ENCODE data around the gene IPCEF1. TPM values are rescaled to one million over a fixed set of nuclear protein-coding genes. Genes with fewer than 3 reads are reported as not detected.

Gene IPCEF1
- total RNA-seq, 1 donor = 0.36 TPM

DNA sequence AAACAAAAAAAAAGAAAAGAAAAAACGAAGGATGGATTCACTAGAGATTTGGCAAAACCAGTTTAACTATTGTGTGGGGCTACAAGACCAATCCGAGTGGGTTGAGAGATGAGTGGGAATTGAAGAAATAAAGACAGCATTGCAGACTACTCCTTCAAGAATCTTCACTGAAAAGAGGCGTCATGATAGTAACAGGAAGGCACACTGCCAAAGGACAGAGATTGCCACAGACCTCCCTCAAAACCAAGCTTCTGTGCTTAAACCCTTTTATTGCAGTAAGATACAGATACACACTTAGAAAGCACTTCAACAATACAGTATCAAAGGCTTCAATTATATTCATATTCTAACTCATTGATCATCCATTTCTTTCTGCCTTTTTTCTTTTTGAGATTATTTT is 103.9 kb downstream of the IPCEF1 start:
- H4K20me1 ChIP-seq (ENCODE audit: insufficient read depth, low read length) = no peaks in the 10 kb centered on the region
- H3K4me1 ChIP-seq (ENCODE audit: insufficient read depth, low read length) = no peaks in the 10 kb centered on the region
- H3K27me3 ChIP-seq (ENCODE audit: insufficient read depth, low read length) = peaks cover 3% of the 10 kb centered on the region
- H3K79me2 ChIP-seq (ENCODE audit: insufficient read depth, low read length) = no peaks in the 10 kb centered on the region
- H3K4me2 ChIP-seq (ENCODE audit: insufficient read depth, low read length) = no peak overlapping the region
- no peaks in the 10 kb centered on the region for H3K36me3 ChIP-seq (ENCODE audit: insufficient read depth, low read length)
- no peak overlapping the region for H3K27ac ChIP-seq (ENCODE audit: low read depth, low read length)
- H2AFZ ChIP-seq (ENCODE audit: low read length) = no peak overlapping the region
- no peak overlapping the region for H3K4me3 ChIP-seq (ENCODE audit: insufficient read depth, low read length)
- DNase-seq (ENCODE audit: insufficient read length, low spot score, missing footprints) = no peak
- TF ChIP-seq, protein P1, sequence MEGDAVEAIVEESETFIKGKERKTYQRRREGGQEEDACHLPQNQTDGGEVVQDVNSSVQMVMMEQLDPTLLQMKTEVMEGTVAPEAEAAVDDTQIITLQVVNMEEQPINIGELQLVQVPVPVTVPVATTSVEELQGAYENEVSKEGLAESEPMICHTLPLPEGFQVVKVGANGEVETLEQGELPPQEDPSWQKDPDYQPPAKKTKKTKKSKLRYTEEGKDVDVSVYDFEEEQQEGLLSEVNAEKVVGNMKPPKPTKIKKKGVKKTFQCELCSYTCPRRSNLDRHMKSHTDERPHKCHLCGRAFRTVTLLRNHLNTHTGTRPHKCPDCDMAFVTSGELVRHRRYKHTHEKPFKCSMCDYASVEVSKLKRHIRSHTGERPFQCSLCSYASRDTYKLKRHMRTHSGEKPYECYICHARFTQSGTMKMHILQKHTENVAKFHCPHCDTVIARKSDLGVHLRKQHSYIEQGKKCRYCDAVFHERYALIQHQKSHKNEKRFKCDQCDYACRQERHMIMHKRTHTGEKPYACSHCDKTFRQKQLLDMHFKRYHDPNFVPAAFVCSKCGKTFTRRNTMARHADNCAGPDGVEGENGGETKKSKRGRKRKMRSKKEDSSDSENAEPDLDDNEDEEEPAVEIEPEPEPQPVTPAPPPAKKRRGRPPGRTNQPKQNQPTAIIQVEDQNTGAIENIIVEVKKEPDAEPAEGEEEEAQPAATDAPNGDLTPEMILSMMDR (IDR thresholded peaks at IDR 0.05; ENCODE audit: extremely low read depth, low read depth, low read length) = no peak
- H3K9me3 ChIP-seq (ENCODE audit: low read depth, low read length) = no peaks in the 10 kb centered on the region

DNA sequence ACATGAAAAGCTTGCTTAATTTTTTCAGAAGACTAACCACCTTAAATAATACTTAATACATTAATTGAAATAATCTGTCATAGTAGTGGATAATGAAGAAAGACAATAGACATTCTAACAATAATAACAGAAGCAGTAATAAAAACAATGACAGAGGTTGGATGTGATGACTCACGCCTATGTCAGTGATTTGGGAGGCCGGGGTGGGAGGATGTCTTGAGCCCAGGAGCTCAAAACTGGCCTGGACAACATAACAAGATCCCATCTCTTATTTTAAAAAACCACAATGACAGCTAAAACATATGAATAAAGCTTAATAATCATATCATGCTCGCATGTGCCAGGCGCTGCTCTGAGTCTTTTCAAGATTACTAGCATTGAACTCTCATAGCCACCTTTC is 105.5 kb downstream of the IPCEF1 start:
- Histone ChIP-seq H3K9me3 (ENCODE audit: low read depth, low read length) (no peaks in the 10 kb centered on the region), H3K4me1 (ENCODE audit: insufficient read depth, low read length) (no peaks in the 10 kb centered on the region), H3K4me3 (ENCODE audit: insufficient read depth, low read length) (no peak overlapping the region), H3K27me3 (ENCODE audit: insufficient read depth, low read length) (peaks cover 3% of the 10 kb centered on the region), H3K36me3 (ENCODE audit: insufficient read depth, low read length) (no peaks in the 10 kb centered on the region), H3K4me2 (ENCODE audit: insufficient read depth, low read length) (no peak overlapping the region), H3K27ac (ENCODE audit: low read depth, low read length) (no peak overlapping the region), H4K20me1 (ENCODE audit: insufficient read depth, low read length) (no peaks in the 10 kb centered on the region), H3K79me2 (ENCODE audit: insufficient read depth, low read length) (no peaks in the 10 kb centered on the region), H2AFZ (ENCODE audit: low read length) (no peak overlapping the region)
- no peak for DNase-seq (ENCODE audit: insufficient read length, low spot score, missing footprints)
- TF ChIP-seq, protein P1 (IDR thresholded peaks at IDR 0.05; ENCODE audit: extremely low read depth, low read depth, low read length) = no peak

DNA sequence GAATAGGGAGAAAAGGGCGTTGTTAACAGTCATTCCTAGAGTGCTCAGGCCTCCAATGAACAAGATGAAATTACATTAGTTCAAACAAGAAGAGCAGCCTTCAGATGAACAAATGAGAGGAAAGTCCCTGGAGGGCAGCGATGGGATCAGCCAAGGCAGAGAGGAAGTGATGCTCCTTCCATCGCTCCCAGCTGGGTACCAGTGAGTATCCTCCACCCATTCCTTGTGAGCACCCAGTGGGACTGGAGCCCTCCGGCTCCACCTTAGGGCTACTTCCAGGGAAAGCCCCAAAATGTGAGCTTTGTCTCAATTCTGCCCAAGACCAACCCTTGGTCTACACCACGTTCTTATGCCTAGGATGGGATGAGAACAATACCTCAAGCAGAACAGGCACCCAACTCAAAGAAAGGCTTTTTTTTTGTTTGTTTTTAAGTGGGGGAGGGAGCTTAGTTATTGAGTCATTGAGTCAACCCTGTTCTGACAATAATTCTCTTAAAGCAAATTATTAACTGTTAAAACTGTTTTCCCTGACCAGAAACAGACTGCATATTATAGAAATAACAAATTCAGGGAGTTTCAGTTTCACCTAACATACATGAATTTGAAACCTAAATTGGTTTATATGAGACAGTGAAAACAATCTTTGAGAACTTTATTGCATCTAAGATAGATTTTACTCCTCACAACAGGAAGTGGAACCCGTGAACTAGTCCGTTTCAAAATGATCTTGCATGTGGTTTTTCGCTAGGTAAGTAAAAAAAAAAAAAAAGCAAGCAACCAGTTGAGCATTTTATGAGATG is 106.9 kb downstream of the IPCEF1 start:
- H2AFZ ChIP-seq (ENCODE audit: low read length) = no peak overlapping the region
- no peaks in the 10 kb centered on the region for H3K9me3 ChIP-seq (ENCODE audit: low read depth, low read length)
- H4K20me1 ChIP-seq (ENCODE audit: insufficient read depth, low read length) = no peaks in the 10 kb centered on the region
- H3K36me3 ChIP-seq (ENCODE audit: insufficient read depth, low read length) = no peaks in the 10 kb centered on the region
- TF ChIP-seq, protein P1 (IDR thresholded peaks at IDR 0.05; ENCODE audit: extremely low read depth, low read depth, low read length) = no peak
- no peak overlapping the region for H3K27ac ChIP-seq (ENCODE audit: low read depth, low read length)
- DNase-seq (ENCODE audit: insufficient read length, low spot score, missing footprints) = no peak
- H3K4me3 ChIP-seq (ENCODE audit: insufficient read depth, low read length) = no peak overlapping the region
- no peak overlapping the region for H3K4me2 ChIP-seq (ENCODE audit: insufficient read depth, low read length)
- H3K27me3 ChIP-seq (ENCODE audit: insufficient read depth, low read length) = peaks cover 3% of the 10 kb centered on the region
- no peaks in the 10 kb centered on the region for H3K79me2 ChIP-seq (ENCODE audit: insufficient read depth, low read length)
- H3K4me1 ChIP-seq (ENCODE audit: insufficient read depth, low read length) = no peaks in the 10 kb centered on the region

DNA sequence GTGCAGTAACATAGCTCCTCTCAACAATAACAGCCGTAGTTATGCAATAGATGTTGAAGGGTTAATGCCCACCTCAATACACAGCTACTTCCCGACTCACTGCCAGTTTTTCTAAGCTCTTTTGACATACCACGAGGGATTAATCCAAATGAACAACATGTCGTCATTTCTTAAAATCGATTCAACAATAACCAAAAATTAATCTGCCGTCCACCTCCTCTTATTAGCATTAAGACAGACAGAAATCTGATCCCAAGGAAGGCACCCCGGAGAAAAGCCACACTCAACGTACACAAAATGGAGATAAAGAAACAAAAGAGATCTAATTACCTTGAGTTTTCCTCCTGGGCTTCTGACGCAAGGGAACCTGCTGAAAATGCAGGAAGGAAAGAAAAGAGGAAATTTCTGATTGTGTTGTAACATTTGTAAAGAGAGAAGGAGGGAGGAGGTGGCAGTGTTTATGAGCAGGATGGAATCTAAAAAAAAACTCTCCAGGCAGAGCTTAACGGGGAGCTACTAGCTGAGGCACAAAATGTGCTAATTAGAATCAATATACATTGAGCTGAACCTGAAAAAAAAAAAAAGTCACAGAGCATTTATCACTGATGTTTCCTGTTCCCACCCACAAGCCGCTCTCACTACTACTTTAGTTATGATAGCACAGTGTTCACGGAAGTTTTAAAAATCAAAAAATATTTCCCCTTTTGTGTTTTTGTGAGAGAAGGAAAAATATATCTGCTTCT is 109.3 kb downstream of the IPCEF1 start:
- no peaks in the 10 kb centered on the region for H3K4me1 ChIP-seq (ENCODE audit: insufficient read depth, low read length)
- TF ChIP-seq, protein P1 (IDR thresholded peaks at IDR 0.05; ENCODE audit: extremely low read depth, low read depth, low read length) = no peak
- H3K27ac ChIP-seq (ENCODE audit: low read depth, low read length) = no peak overlapping the region
- H3K4me3 ChIP-seq (ENCODE audit: insufficient read depth, low read length) = no peak overlapping the region
- no peaks in the 10 kb centered on the region for H3K36me3 ChIP-seq (ENCODE audit: insufficient read depth, low read length)
- peaks cover 3% of the 10 kb centered on the region for H3K27me3 ChIP-seq (ENCODE audit: insufficient read depth, low read length)
- H3K4me2 ChIP-seq (ENCODE audit: insufficient read depth, low read length) = no peak overlapping the region
- no peaks in the 10 kb centered on the region for H4K20me1 ChIP-seq (ENCODE audit: insufficient read depth, low read length)
- no peak for DNase-seq (ENCODE audit: insufficient read length, low spot score, missing footprints)
- no peak overlapping the region for H2AFZ ChIP-seq (ENCODE audit: low read length)
- H3K9me3 ChIP-seq (ENCODE audit: low read depth, low read length) = no peaks in the 10 kb centered on the region
- no peaks in the 10 kb centered on the region for H3K79me2 ChIP-seq (ENCODE audit: insufficient read depth, low read length)

Data from osteoblast (primary cell).